A673 (cell line): ENCODE measurements around the gene SARNP. TPM values are rescaled to one million over a fixed set of nuclear protein-coding genes. Genes with fewer than 3 reads are reported as not detected.
A peak's percentile ranks its signal among the peaks of the same experiment; 100 is the strongest.

ENCODE experiments used
- BruUV-seq: library from RNA; stranded (reverse); fragments of 400-500 nt; replicated peaks from 2 replicates; lab custom pipeline; 2021; lab: Mats Ljungman, UMichigan
- CTCF ChIA-PET: fragments of 300-600 bp; sonication (Branson Sonifier 250); formaldehyde crosslinking; loops from one replicate; lab custom pipeline; 2022; ENCODE audit warnings: antibody characterized with exemption; lab: Charles Lee
- POLR2A ChIA-PET: fragments of 300-600 bp; sonication (Branson Sonifier 250); formaldehyde crosslinking; loops from one replicate; lab custom pipeline; 2022; ENCODE audit warnings: antibody characterized with exemption; ENCODE audit not compliant: low non-redundant PET; lab: Charles Lee
- DNase-seq: peaks from one replicate; pipeline ENCODE4 v3.0.0-alpha.2; 2015; ENCODE audit warnings: low spot score
- H3K27ac ChIP-seq: fragments of 200-600 bp; sonication (generic); 2 replicates; pipeline ENCODE4 v1.5.1; 2016; ENCODE audit warnings: mixed run types, low read depth, mild to moderate bottlenecking, mixed read lengths, antibody characterized with exemption, low read length; ENCODE audit not compliant: poor library complexity, severe bottlenecking
- H3K27me3 ChIP-seq: fragments of 200-600 bp; sonication (generic); replicated peaks from 2 replicates; pipeline ENCODE4 v1.6.1; 2017; ENCODE audit warnings: mixed run types, low read depth, mild to moderate bottlenecking, mixed read lengths, antibody characterized with exemption, low read length; ENCODE audit not compliant: insufficient read depth, poor library complexity
- H3K36me3 ChIP-seq: fragments of 200-600 bp; sonication (generic); 2 replicates; pipeline ENCODE4 v1.6.1; 2016; ENCODE audit warnings: mixed run types, mild to moderate bottlenecking, mixed read lengths, antibody characterized with exemption, low read length; ENCODE audit not compliant: insufficient read depth, poor library complexity, severe bottlenecking
- H3K4me1 ChIP-seq: fragments of 200-600 bp; sonication (generic); 2 replicates; pipeline ENCODE4 v1.6.1; 2017; ENCODE audit warnings: mixed run types, mild to moderate bottlenecking, mixed read lengths, antibody characterized with exemption, low read length; ENCODE audit not compliant: insufficient read depth, poor library complexity, severe bottlenecking
- H3K4me3 ChIP-seq: fragments of 200-600 bp; sonication (generic); 2 replicates; pipeline ENCODE4 v1.5.1; 2016; ENCODE audit warnings: low read depth, mixed run types, mild to moderate bottlenecking, mixed read lengths, low read length; ENCODE audit not compliant: poor library complexity, severe bottlenecking
- H3K9me3 ChIP-seq: fragments of 200-600 bp; sonication (generic); 2 replicates; pipeline ENCODE4 v1.6.1; 2016; ENCODE audit warnings: mixed run types, low read depth, mild to moderate bottlenecking, mixed read lengths, antibody characterized with exemption, low read length; ENCODE audit not compliant: poor library complexity, severe bottlenecking
- EZH2 ChIP-seq: fragments of 200-600 bp; sonication (generic); IDR thresholded peaks from 2 replicates; pipeline ENCODE4 v1.6.1; 2017; ENCODE audit warnings: borderline replicate concordance, low read depth, mild to moderate bottlenecking, mixed read lengths, antibody characterized with exemption, low read length; ENCODE audit not compliant: poor library complexity, severe bottlenecking
- intact Hi-C: fragments of 100-400 bp; cut with micrococcal nuclease; formaldehyde crosslinking; loops from one replicate; pipeline ENCODE4 v1.10.0; 2022; ENCODE audit not compliant: unreplicated experiment
- total RNA-seq: library from RNA; stranded (reverse); gene quantifications from 2 replicates; pipeline ENCODE4 v1.2.3, GENCODE V29; 2021
- TF ChIP-seq, protein P1 (sequence below): fragments of 300-800, 200-600 bp; sonication (generic); conservative IDR thresholded peaks from 2 replicates; pipeline ENCODE4 v1.5.1; 2017; ENCODE audit warnings: low read depth, mild to moderate bottlenecking, antibody characterized with exemption, low read length, moderate library complexity, mixed read lengths

The SARNP gene
- total RNA-seq, 1 experiment from 2014 or later, result 104 TPM

DNA sequence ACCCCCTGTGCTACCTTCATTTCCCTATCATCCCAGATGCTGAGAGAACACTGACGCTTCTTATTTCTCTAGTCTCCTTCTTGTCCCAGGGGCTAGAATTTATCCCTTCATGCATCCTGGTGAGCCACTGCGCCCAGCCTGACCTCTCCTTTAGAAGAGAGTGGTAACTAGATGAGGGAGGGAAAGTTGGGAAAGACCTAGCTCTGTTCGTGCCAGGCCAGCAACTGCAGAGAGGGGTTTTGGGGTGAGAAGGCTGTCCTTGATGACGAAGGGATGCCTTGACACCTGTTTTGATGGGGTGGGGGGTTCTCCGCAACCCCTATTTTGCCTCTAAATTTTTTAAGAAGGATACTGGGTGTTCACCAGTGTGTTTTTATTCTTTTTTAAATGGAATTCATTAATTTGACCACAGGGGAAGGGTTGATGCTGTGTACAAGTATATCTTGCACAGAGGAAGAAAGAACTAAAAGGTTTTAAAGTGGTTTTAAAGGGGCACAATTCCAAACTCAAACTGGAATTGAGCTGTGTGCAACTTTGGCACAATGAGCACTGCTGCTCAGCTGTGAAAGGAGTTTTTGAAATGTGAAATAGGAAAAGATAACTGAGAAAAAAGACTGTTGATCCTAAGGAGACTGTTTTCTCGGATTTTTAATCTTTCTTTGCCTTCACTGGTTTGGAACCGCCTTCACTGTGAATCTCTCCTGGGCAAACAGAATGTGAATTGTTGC lies 32.3 kb upstream of the SARNP start:
- H3K4me1 ChIP-seq, result peaks cover 17% of the 10 kb centered on the region
- no peak for DNase-seq
- BruUV-seq, result no TSS peak
- CTCF ChIA-PET, result no interaction called here
- intact Hi-C loops, result no loop called here
- no peak for TF ChIP-seq EZH2
- TF ChIP-seq, protein P1, sequence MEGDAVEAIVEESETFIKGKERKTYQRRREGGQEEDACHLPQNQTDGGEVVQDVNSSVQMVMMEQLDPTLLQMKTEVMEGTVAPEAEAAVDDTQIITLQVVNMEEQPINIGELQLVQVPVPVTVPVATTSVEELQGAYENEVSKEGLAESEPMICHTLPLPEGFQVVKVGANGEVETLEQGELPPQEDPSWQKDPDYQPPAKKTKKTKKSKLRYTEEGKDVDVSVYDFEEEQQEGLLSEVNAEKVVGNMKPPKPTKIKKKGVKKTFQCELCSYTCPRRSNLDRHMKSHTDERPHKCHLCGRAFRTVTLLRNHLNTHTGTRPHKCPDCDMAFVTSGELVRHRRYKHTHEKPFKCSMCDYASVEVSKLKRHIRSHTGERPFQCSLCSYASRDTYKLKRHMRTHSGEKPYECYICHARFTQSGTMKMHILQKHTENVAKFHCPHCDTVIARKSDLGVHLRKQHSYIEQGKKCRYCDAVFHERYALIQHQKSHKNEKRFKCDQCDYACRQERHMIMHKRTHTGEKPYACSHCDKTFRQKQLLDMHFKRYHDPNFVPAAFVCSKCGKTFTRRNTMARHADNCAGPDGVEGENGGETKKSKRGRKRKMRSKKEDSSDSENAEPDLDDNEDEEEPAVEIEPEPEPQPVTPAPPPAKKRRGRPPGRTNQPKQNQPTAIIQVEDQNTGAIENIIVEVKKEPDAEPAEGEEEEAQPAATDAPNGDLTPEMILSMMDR, result no peak
- no peak overlapping the region for H3K27ac ChIP-seq
- H3K36me3 ChIP-seq, result no peaks in the 10 kb centered on the region
- no peaks in the 10 kb centered on the region for H3K9me3 ChIP-seq
- no peak overlapping the region for H3K4me3 ChIP-seq
- no peaks in the 10 kb centered on the region for H3K27me3 ChIP-seq
- POLR2A ChIA-PET, result no interaction called here

DNA sequence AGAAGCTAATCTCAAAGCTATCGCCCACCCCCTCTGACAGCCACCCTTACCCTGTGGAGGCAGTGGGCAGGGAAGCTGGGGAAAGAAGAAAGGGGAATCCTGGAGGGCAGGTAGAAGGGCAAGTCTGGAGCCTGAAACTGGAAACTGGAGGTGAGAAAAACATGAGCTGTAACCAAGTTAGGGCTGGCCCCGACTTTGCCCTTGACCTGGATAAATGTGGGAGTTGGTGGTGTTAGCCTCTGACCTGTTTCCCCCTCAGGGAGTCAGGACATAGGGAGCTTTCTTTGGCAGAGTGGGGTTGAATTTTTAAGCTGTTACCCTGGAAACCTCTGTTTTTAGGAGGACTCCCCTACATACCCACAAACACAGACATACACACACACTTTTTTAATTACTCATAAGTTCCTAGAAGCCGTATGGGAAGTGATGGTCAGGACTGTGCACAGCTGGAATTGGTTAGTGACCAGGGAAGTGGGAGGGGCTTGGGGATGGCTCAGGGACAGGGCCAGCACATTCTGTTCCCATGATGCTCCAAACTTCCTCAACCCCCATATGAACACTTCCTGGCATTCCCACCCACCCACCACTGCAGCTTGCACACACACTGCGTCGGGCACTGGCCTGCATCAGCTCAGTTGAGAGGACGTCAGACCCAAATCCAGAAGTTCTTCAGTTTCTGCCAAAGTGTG lies 30.2 kb upstream of the SARNP start:
- ChIA-PET CTCF (interaction anchor here (1.1 to 1.2 kb wide), 2 partner anchors 30 to 93 kb away, joined by 3 to 10 read pairs; partner anchors contain the start of gene ORMDL2), POLR2A (interaction anchor here (0.7 kb wide), 1 partner anchor 674 kb away, joined by 17 read pairs; the partner anchor contains the start of gene RBMS2)
- no peak for TF ChIP-seq EZH2
- TF ChIP-seq, protein P1, result no peak
- peaks cover 21% of the 10 kb centered on the region for H3K4me1 ChIP-seq
- intact Hi-C loops, result no loop called here
- no peaks in the 10 kb centered on the region for H3K27me3 ChIP-seq
- no peaks in the 10 kb centered on the region for H3K9me3 ChIP-seq
- H3K4me3 ChIP-seq, result no peak overlapping the region
- H3K27ac ChIP-seq, result peak overlapping the region; percentile 46
- DNase-seq, result peak; percentile 77
- BruUV-seq, result no TSS peak
- no peaks in the 10 kb centered on the region for H3K36me3 ChIP-seq

DNA sequence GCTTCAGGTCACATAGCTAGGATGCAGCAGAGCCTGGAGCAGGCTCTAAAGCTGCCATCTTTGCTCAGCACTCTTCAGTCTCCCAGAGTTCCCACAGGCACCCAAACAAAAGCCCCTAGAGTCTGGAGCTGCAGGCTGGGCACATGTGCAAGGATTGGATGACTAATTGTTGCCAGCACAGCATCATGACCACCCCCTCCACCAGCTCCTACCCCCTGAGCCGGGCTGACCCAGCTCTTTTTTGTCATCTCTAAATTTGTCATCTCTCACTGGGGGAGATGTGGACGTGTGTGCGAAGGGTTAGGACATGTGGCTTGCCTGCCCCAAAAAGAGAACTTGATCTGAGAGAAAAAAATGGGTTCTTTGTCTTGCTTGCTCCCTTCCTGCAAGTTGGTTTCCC lies 29.5 kb upstream of the SARNP start:
- Histone ChIP-seq H3K4me3 (no peak overlapping the region), H3K9me3 (no peaks in the 10 kb centered on the region), H3K27ac (peak overlapping the region; percentile 46), H3K36me3 (no peaks in the 10 kb centered on the region), H3K4me1 (peaks cover 24% of the 10 kb centered on the region), H3K27me3 (no peaks in the 10 kb centered on the region)
- CTCF ChIA-PET, result no interaction called here
- TF ChIP-seq EZH2, result no peak
- TF ChIP-seq, protein P1, result no peak
- BruUV-seq, result no TSS peak
- POLR2A ChIA-PET, result no interaction called here
- no peak for DNase-seq
- intact Hi-C loops, result no loop called here
